Measurements from ENCODE around the gene TPST2. TPM values are rescaled to one million over a fixed set of nuclear protein-coding genes. Genes with fewer than 3 reads are reported as not detected.

Gene TPST2
- total RNA-seq, 1 donor from 2014 or later, result 10.7 TPM

- Mint-ChIP-seq H3K27ac (ENCODE audit: unreplicated experiment) (no peak overlapping the region), H3K4me1 (peaks cover 25% of the 10 kb centered on the region), H3K36me3 (ENCODE audit: low read depth) (no peaks in the 10 kb centered on the region), H3K27me3 (ENCODE audit: low read depth) (no peaks in the 10 kb centered on the region), H3K4me3 (no peak overlapping the region), H3K9me3 (no peaks in the 10 kb centered on the region)
- TF ChIP-seq, protein P1, sequence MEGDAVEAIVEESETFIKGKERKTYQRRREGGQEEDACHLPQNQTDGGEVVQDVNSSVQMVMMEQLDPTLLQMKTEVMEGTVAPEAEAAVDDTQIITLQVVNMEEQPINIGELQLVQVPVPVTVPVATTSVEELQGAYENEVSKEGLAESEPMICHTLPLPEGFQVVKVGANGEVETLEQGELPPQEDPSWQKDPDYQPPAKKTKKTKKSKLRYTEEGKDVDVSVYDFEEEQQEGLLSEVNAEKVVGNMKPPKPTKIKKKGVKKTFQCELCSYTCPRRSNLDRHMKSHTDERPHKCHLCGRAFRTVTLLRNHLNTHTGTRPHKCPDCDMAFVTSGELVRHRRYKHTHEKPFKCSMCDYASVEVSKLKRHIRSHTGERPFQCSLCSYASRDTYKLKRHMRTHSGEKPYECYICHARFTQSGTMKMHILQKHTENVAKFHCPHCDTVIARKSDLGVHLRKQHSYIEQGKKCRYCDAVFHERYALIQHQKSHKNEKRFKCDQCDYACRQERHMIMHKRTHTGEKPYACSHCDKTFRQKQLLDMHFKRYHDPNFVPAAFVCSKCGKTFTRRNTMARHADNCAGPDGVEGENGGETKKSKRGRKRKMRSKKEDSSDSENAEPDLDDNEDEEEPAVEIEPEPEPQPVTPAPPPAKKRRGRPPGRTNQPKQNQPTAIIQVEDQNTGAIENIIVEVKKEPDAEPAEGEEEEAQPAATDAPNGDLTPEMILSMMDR (conservative IDR thresholded peaks at IDR 0.05), result no peak
- no peak for DNase-seq (ENCODE audit: low read depth, low spot score)
Observed at GRCh38 chr22:26554956-26555355, 35.0 kb downstream of the TPST2 start.

- Mint-ChIP-seq H3K27me3 (ENCODE audit: low read depth) (no peaks in the 10 kb centered on the region), H3K4me3 (no peak overlapping the region), H3K36me3 (ENCODE audit: low read depth) (no peaks in the 10 kb centered on the region), H3K4me1 (peaks cover 21% of the 10 kb centered on the region), H3K27ac (ENCODE audit: unreplicated experiment) (no peak overlapping the region), H3K9me3 (no peaks in the 10 kb centered on the region)
- DNase-seq (ENCODE audit: low read depth, low spot score), result no peak
- TF ChIP-seq, protein P1 (conservative IDR thresholded peaks at IDR 0.05), result no peak
Observed at GRCh38 chr22:26553056-26553752, 36.7 kb downstream of the TPST2 start.

- TF ChIP-seq, protein P1 (conservative IDR thresholded peaks at IDR 0.05), result no peak
- Mint-ChIP-seq H3K27ac (ENCODE audit: unreplicated experiment) (no peak overlapping the region), H3K27me3 (ENCODE audit: low read depth) (no peaks in the 10 kb centered on the region), H3K36me3 (ENCODE audit: low read depth) (no peaks in the 10 kb centered on the region), H3K4me1 (peaks cover 20% of the 10 kb centered on the region), H3K9me3 (no peaks in the 10 kb centered on the region), H3K4me3 (no peak overlapping the region)
- DNase-seq (ENCODE audit: low read depth, low spot score), result no peak
Observed at GRCh38 chr22:26552466-26552865, 37.5 kb downstream of the TPST2 start.

DNA sequence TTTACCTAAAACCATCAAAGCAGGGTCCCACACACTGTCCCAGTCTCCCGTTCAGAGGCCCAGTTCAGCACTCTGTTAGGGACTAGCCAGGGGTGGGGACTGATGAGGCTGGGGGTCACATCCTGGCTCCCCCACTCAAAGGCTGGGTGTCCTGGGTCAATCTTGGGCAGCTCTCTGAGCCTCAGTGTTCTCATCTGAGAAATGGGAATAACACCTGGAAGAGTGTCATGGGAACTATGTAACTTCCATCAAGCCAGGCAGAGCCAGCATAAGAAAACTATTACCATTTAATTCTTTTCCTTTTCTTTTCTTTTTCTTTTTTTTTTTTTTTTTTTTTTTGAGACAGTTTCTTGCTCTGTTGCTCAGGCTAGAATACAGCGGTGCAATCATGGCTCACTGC, 38.4 kb downstream of the TPST2 start:
- DNase-seq (ENCODE audit: low read depth, low spot score), result no peak
- Mint-ChIP-seq H3K36me3 (ENCODE audit: low read depth) (no peaks in the 10 kb centered on the region), H3K27me3 (ENCODE audit: low read depth) (no peaks in the 10 kb centered on the region), H3K4me1 (peaks cover 20% of the 10 kb centered on the region), H3K4me3 (no peak overlapping the region), H3K9me3 (no peaks in the 10 kb centered on the region), H3K27ac (ENCODE audit: unreplicated experiment) (no peak overlapping the region)
- TF ChIP-seq, protein P1 (conservative IDR thresholded peaks at IDR 0.05), result no peak

GRCh38 chr22:26550498-26551033, 39.4 kb downstream of the TPST2 start:
- no peak overlapping the region for H3K4me3 Mint-ChIP-seq
- H3K9me3 Mint-ChIP-seq, result no peaks in the 10 kb centered on the region
- H3K36me3 Mint-ChIP-seq (ENCODE audit: low read depth), result no peaks in the 10 kb centered on the region
- H3K27me3 Mint-ChIP-seq (ENCODE audit: low read depth), result no peaks in the 10 kb centered on the region
- DNase-seq (ENCODE audit: low read depth, low spot score), result no peak
- peaks cover 20% of the 10 kb centered on the region for H3K4me1 Mint-ChIP-seq
- no peak overlapping the region for H3K27ac Mint-ChIP-seq (ENCODE audit: unreplicated experiment)
- TF ChIP-seq, protein P1 (conservative IDR thresholded peaks at IDR 0.05), result no peak
